ENCODE measurements around the gene SIPA1L3. TPM values are rescaled to one million over a fixed set of nuclear protein-coding genes. Genes with fewer than 3 reads are reported as not detected.

The SIPA1L3 gene
- total RNA-seq, 3 donors from 2014 or later, result 93.6 to 173 (median 144) TPM

DNA sequence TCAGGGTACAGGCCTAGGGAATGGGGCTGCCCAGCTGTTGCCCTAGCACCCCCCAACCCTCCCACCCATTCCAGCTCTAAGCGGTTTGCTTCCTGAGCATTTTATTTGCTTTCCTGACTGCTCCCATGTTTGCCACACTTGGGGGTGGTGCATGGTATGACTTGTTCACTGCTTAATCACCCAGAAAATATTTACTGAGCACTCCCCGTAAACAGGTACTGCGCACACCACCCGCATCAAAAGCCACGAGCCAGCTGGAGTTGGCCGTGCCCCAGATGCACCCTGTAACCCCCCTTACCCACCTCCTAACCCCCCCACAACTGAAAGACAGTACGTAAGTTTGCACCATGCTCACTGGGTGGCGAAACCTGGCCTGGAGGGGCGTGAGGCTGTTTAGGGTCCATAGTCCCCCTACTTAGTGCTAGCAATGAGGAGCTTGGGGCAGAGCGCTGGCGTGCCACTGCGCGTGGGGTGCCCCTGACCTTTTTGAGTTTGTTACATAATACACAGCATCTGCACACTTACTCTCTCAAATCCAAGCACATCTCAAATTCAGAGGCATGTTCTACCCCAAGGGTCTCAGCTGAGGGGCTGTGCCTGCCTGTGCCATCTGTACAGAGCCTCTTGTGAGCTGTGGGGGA lies 287.2 kb downstream of the SIPA1L3 start:
- Histone ChIP-seq H3K36me3 (ENCODE audit: low read depth) (no peaks in the 10 kb centered on the region), H3K4me1 (ENCODE audit: low read depth) (no peaks in the 10 kb centered on the region), H3K9me3 (no peaks in the 10 kb centered on the region), H3K4me3 (no peak overlapping the region)
- TF ChIP-seq, protein P1, sequence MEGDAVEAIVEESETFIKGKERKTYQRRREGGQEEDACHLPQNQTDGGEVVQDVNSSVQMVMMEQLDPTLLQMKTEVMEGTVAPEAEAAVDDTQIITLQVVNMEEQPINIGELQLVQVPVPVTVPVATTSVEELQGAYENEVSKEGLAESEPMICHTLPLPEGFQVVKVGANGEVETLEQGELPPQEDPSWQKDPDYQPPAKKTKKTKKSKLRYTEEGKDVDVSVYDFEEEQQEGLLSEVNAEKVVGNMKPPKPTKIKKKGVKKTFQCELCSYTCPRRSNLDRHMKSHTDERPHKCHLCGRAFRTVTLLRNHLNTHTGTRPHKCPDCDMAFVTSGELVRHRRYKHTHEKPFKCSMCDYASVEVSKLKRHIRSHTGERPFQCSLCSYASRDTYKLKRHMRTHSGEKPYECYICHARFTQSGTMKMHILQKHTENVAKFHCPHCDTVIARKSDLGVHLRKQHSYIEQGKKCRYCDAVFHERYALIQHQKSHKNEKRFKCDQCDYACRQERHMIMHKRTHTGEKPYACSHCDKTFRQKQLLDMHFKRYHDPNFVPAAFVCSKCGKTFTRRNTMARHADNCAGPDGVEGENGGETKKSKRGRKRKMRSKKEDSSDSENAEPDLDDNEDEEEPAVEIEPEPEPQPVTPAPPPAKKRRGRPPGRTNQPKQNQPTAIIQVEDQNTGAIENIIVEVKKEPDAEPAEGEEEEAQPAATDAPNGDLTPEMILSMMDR (IDR thresholded peaks at IDR 0.05), result no peak
- DNase-seq (no peak), ATAC-seq (no peak)
- intact Hi-C loops (cut with DNase I, micrococcal nuclease), result no loop called here

DNA sequence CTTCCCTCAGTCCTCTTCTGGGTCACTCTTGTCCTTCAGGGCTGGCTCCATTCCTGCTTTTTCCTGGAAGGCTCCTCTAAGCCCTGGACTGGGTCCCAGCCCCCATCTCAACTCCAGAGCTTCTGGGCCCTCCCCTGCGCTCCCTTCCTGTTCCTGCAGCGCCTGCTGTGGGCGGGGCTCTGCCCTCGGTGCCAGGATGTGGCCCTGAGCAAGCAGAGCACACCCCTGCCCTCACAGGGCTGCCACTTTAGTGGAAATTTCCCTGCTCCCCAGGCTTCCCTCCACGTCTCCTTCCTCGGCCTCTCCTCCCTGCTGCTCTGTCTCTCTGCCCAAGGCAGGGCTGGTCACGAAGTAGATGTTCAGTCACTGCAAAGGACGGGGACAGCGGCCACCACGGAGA lies 288.2 kb downstream of the SIPA1L3 start:
- DNase-seq (no peak), ATAC-seq (no peak)
- no peaks in the 10 kb centered on the region for H3K4me1 ChIP-seq (ENCODE audit: low read depth)
- H3K36me3 ChIP-seq (ENCODE audit: low read depth), result no peaks in the 10 kb centered on the region
- TF ChIP-seq, protein P1 (IDR thresholded peaks at IDR 0.05), result no peak
- H3K4me3 ChIP-seq, result no peak overlapping the region
- intact Hi-C loops (cut with DNase I, micrococcal nuclease), result no loop called here
- H3K9me3 ChIP-seq, result no peaks in the 10 kb centered on the region

DNA sequence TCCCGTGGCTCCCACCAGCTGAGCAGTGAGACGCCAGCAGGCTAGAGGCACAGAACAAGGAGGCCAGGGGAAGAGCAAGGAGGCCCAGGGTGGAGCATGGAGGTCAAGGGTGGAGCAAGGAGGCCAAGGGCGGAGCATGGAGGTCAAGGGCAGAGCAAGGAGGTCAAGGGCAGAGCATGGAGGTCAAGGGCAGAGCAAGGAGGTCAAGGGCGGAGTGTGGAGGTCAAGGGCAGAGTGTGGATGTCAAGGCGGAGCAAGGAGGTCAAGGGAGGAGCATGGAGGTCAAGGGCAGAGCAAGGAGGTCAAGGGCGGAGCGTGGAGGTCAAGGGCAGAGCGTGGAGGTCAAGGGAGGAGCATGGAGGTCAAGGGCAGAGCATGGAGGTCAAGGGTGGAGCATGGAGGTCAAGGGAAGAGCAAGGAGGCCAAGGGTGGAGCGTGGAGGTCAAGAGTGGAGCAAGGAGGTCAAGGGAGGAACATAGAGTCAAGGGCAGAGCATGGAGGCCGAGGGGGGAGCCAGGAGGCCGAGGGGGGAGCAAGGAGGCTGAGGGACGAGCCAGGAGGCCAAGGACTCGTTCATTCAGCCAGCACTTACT lies 289.3 kb downstream of the SIPA1L3 start:
- DNase-seq, result no peak
- H3K4me3 ChIP-seq, result no peak overlapping the region
- ATAC-seq, result no peak
- H3K4me1 ChIP-seq (ENCODE audit: low read depth), result no peaks in the 10 kb centered on the region
- TF ChIP-seq, protein P1 (IDR thresholded peaks at IDR 0.05), result no peak
- intact Hi-C loops (cut with DNase I, micrococcal nuclease), result no loop called here
- no peaks in the 10 kb centered on the region for H3K9me3 ChIP-seq
- no peaks in the 10 kb centered on the region for H3K36me3 ChIP-seq (ENCODE audit: low read depth)

GRCh38 chr19:38196948-38197656 lies 290.1 kb downstream of the SIPA1L3 start:
- H3K4me3 ChIP-seq, result no peak overlapping the region
- no peaks in the 10 kb centered on the region for H3K4me1 ChIP-seq (ENCODE audit: low read depth)
- H3K36me3 ChIP-seq (ENCODE audit: low read depth), result no peaks in the 10 kb centered on the region
- no peak for ATAC-seq
- TF ChIP-seq, protein P1 (IDR thresholded peaks at IDR 0.05), result no peak
- intact Hi-C loops (cut with DNase I, micrococcal nuclease), result no loop called here
- no peak for DNase-seq
- H3K9me3 ChIP-seq, result no peaks in the 10 kb centered on the region

DNA sequence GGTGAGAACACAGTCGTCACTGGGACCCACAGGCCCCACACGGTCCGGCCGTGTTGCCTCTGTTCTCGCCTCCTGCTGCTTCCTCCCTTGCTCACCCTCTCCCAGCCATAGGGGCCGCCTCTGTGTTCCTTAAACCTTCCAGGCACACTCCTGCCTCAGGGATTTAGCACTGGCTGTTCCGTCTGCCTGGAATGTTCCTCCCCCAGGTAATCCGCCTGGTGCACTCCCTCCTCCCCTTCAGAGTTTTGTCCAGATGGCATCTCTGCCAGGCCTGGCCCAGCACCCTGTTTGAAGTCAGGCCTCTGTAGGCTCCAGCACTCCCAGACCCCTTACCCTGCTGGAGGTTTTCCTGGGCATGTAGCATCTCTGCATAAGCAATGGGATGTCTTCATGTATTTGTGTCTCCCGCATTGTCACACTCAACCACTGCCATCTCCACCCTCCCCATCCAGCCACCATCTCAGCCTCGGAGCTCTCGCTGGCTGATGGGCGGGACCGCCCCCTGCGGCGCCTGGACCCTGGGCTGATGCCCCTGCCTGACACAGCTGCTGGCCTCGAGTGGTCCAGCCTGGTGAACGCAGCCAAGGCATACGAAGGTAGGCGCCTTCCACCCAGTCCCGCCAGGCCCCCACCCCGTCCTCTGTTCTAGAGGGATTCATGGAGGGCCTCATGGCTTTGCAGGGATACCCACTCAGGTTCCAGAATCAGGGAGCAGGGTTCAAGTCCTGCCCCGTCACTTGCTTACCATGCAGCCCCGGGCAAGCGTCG lies 291.1 kb downstream of the SIPA1L3 start:
- intact Hi-C loops (cut with DNase I, micrococcal nuclease), result no loop called here
- Histone ChIP-seq H3K36me3 (ENCODE audit: low read depth) (no peaks in the 10 kb centered on the region), H3K4me3 (no peak overlapping the region), H3K4me1 (ENCODE audit: low read depth) (no peaks in the 10 kb centered on the region), H3K9me3 (no peaks in the 10 kb centered on the region)
- ATAC-seq (no peak), DNase-seq (no peak)
- TF ChIP-seq, protein P1 (IDR thresholded peaks at IDR 0.05), result no peak
